Measurements from ENCODE around the gene WDTC1. TPM values are rescaled to one million over a fixed set of nuclear protein-coding genes. Genes with fewer than 3 reads are reported as not detected.

The WDTC1 gene
- total and polyA plus RNA-seq, 2 donors (not counting 1 experiment from before 2014, with no cell fraction given): 32.5 to 69.1 TPM

DNA sequence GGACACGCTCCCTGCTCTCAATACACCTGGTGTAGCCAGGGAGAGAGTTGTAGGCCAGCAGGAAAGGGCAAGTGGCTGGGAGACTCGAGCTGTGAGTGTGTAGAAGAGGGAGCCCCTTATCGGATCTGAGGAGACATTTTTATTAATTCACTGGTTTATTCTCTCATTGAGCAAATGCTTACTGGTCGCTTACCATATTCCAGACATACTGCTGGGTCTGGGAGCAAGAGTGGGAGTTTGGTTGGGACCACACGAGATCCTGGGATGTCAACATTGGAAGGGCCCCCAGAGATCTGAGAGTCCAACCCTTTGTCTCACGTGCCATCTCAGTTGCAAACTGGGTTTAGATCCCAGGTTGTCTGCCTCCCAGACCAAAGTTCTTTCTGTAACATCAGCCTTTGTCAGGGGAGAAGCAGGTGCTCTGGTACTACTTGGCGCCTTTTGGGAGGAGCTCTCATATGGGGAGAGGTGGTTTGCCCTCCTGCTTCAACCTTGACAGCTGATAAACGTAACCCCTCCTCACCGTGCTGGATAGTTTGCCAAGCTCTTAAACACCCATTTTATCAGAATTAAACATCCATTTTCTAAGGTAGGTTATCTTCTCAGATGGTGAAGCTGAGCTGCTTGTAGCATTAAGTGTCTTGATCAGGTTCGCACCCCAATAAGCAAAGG is 88.3 kb downstream of the WDTC1 start:
- peaks cover 17 to 25% of the 10 kb centered on the region in 2 donors for H3K4me1 ChIP-seq (ENCODE audit: control insufficient read depth in 2 of 2, insufficient read depth in 2 of 2, low read length in 2 of 2)
- H3K36me3 ChIP-seq (replicated peaks in 1 of 2; ENCODE audit: control extremely low read depth in 1 of 2, control insufficient read depth in 1 of 2, extremely low read depth in 1 of 2, insufficient read depth in 2 of 2, low read length in 1 of 2): peaks cover 0 to 21% of the 10 kb centered on the region in 2 experiments
- intact Hi-C loops (cut with micrococcal nuclease): loop anchor here (1.0 to 5.0 kb wide), 7 partner anchors 19 to 403 kb away; partner anchors contain the start of genes AHDC1, FAM76A, MAP3K6 and SLC9A1
- peaks cover 54% of the 10 kb centered on the region for H3K4me1 Mint-ChIP-seq
- CTCF ChIA-PET: interaction anchor here (0.6 to 3.4 kb wide), 10 partner anchors 11 to 74 kb away, joined by 3 to 27 read pairs (median 4); partner anchors contain the start of genes MAP3K6 and SYTL1
- H3K4me2 ChIP-seq (replicated peaks; ENCODE audit: low read depth, low read length, poor library complexity, severe bottlenecking): peak overlapping the region; percentile 98
- H3K4me3 Mint-ChIP-seq: peak overlapping the region; percentile 98
- peak overlapping the region; percentile 94 for H3K27ac ChIP-seq (ENCODE audit: low read length in 2 of 2)
- H4K20me1 ChIP-seq (ENCODE audit: control insufficient read depth, insufficient read depth, low read length, poor library complexity, severe bottlenecking): peaks cover 20% of the 10 kb centered on the region
- peak overlapping the region; percentile 97 for H3K27ac Mint-ChIP-seq
- peak overlapping the region; percentile 96 for H2AFZ ChIP-seq (ENCODE audit: insufficient read depth, low read depth, low read length, poor library complexity, severe bottlenecking)
- POLR2A ChIA-PET: interaction anchor here (0.6 to 1.1 kb wide), 3 partner anchors 10 to 288 kb away, joined by 4 to 6 read pairs (median 5); no protein-coding TSS in a partner anchor
- H3K9ac ChIP-seq (ENCODE audit: low read length): peak overlapping the region; percentile 99
- WGBS (ENCODE audit: insufficient coverage): 3% methylated on average over 4 of the region's 10 CpGs
- peaks cover 66% of the 10 kb centered on the region for H3K79me2 ChIP-seq (ENCODE audit: control insufficient read depth, insufficient read depth, low read length)
- no peaks in the 10 kb centered on the region for H3K9me3 ChIP-seq (ENCODE audit: control extremely low read depth in 1 of 3, control insufficient read depth in 2 of 3, insufficient read depth in 1 of 3, low read length in 2 of 3)
- peak overlapping the region; percentile 80 to 100 (median 98) for H3K4me3 ChIP-seq (ENCODE audit: control extremely low read depth in 1 of 5, extremely low read depth in 1 of 5, insufficient read depth in 1 of 5, low read depth in 2 of 5, low read length in 4 of 5)
- TF ChIP-seq EZH2 (IDR thresholded peaks at IDR 0.05; ENCODE audit: borderline replicate concordance, insufficient read depth, low read depth, low read length, poor library complexity, severe bottlenecking): no peak
- TF ChIP-seq, protein P1, sequence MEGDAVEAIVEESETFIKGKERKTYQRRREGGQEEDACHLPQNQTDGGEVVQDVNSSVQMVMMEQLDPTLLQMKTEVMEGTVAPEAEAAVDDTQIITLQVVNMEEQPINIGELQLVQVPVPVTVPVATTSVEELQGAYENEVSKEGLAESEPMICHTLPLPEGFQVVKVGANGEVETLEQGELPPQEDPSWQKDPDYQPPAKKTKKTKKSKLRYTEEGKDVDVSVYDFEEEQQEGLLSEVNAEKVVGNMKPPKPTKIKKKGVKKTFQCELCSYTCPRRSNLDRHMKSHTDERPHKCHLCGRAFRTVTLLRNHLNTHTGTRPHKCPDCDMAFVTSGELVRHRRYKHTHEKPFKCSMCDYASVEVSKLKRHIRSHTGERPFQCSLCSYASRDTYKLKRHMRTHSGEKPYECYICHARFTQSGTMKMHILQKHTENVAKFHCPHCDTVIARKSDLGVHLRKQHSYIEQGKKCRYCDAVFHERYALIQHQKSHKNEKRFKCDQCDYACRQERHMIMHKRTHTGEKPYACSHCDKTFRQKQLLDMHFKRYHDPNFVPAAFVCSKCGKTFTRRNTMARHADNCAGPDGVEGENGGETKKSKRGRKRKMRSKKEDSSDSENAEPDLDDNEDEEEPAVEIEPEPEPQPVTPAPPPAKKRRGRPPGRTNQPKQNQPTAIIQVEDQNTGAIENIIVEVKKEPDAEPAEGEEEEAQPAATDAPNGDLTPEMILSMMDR (IDR thresholded peaks at IDR 0.05): no peak
- ATAC-seq (ENCODE audit: low read depth) (no peak), DNase-seq (no peak)
- peaks cover 12% of the 10 kb centered on the region for H3K27me3 Mint-ChIP-seq
- no peaks in the 10 kb centered on the region for H3K9me3 Mint-ChIP-seq (ENCODE audit: insufficient read depth)
- no peaks in the 10 kb centered on the region for H3K27me3 ChIP-seq (replicated peaks in 1 of 4; ENCODE audit: control extremely low read depth in 1 of 4, control insufficient read depth in 3 of 4, insufficient read depth in 4 of 4, low read length in 3 of 4)

GRCh38 chr1:27325286-27325685 is 90.9 kb downstream of the WDTC1 start:
- Histone ChIP-seq H4K20me1 (ENCODE audit: control insufficient read depth, insufficient read depth, low read length, poor library complexity, severe bottlenecking) (peaks cover 39% of the 10 kb centered on the region), H3K9ac (ENCODE audit: low read length) (no peak overlapping the region), H3K4me1 (ENCODE audit: control insufficient read depth in 2 of 2, insufficient read depth in 2 of 2, low read length in 2 of 2) (peaks cover 24 to 36% of the 10 kb centered on the region in 2 donors), H2AFZ (ENCODE audit: insufficient read depth, low read depth, low read length, poor library complexity, severe bottlenecking) (no peak overlapping the region), H3K27ac (ENCODE audit: low read length in 2 of 2) (no peak overlapping the region), H3K4me3 (ENCODE audit: control extremely low read depth in 1 of 5, extremely low read depth in 1 of 5, insufficient read depth in 1 of 5, low read depth in 2 of 5, low read length in 4 of 5) (no peak overlapping the region), H3K27me3 (replicated peaks in 1 of 4; ENCODE audit: control extremely low read depth in 1 of 4, control insufficient read depth in 3 of 4, insufficient read depth in 4 of 4, low read length in 3 of 4) (no peaks in the 10 kb centered on the region), H3K36me3 (replicated peaks in 1 of 2; ENCODE audit: control extremely low read depth in 1 of 2, control insufficient read depth in 1 of 2, extremely low read depth in 1 of 2, insufficient read depth in 2 of 2, low read length in 1 of 2) (peaks cover 0 to 37% of the 10 kb centered on the region in 2 experiments), H3K9me3 (ENCODE audit: control extremely low read depth in 1 of 3, control insufficient read depth in 2 of 3, insufficient read depth in 1 of 3, low read length in 2 of 3) (no peaks in the 10 kb centered on the region), H3K79me2 (ENCODE audit: control insufficient read depth, insufficient read depth, low read length) (peaks cover 91% of the 10 kb centered on the region), H3K4me2 (replicated peaks; ENCODE audit: low read depth, low read length, poor library complexity, severe bottlenecking) (no peak overlapping the region)
- no peak overlapping the region for H3K4me3 Mint-ChIP-seq
- peaks cover 4% of the 10 kb centered on the region for H3K27me3 Mint-ChIP-seq
- peaks cover 71% of the 10 kb centered on the region for H3K4me1 Mint-ChIP-seq
- H3K9me3 Mint-ChIP-seq (ENCODE audit: insufficient read depth): no peaks in the 10 kb centered on the region
- CTCF ChIA-PET: interaction anchor here (1.0 to 2.9 kb wide), 3 partner anchors 28 to 70 kb away, joined by 3 to 16 read pairs (median 8); no protein-coding TSS in a partner anchor
- WGBS (ENCODE audit: insufficient coverage): 95% methylated on average over 15 of the region's 15 CpGs
- no peak for ATAC-seq (ENCODE audit: low read depth)
- no peak for TF ChIP-seq EZH2 (IDR thresholded peaks at IDR 0.05; ENCODE audit: borderline replicate concordance, insufficient read depth, low read depth, low read length, poor library complexity, severe bottlenecking)
- TF ChIP-seq, protein P1 (IDR thresholded peaks at IDR 0.05): no peak
- intact Hi-C loops (cut with micrococcal nuclease): no loop called here
- POLR2A ChIA-PET: interaction anchor here (1.2 kb wide), 1 partner anchor 16 kb away, joined by 3 read pairs; the partner anchor contains the start of gene SYTL1
- DNase-seq: no peak
- H3K27ac Mint-ChIP-seq: no peak overlapping the region

Data from B cell (primary cell).